Raji (cell line): ENCODE results near the gene FAM107B.

ENCODE experiments used
- POLR2A ChIP-seq: IDR thresholded peaks from 2 replicates; pipeline ENCODE4 v1.6.1; 2011; ENCODE audit warnings: low read depth, low read length, control low read depth; ENCODE audit not compliant: insufficient read depth

The FAM107B gene

GRCh38 chr10:14581553-14582321 lies 193.0 kb downstream of the FAM107B start:
- no peak for TF ChIP-seq POLR2A

- TF ChIP-seq POLR2A: no peak
Observed at GRCh38 chr10:14580671-14581332, 193.9 kb downstream of the FAM107B start.

GRCh38 chr10:14579405-14579804 lies 195.3 kb downstream of the FAM107B start:
- no peak for TF ChIP-seq POLR2A

DNA sequence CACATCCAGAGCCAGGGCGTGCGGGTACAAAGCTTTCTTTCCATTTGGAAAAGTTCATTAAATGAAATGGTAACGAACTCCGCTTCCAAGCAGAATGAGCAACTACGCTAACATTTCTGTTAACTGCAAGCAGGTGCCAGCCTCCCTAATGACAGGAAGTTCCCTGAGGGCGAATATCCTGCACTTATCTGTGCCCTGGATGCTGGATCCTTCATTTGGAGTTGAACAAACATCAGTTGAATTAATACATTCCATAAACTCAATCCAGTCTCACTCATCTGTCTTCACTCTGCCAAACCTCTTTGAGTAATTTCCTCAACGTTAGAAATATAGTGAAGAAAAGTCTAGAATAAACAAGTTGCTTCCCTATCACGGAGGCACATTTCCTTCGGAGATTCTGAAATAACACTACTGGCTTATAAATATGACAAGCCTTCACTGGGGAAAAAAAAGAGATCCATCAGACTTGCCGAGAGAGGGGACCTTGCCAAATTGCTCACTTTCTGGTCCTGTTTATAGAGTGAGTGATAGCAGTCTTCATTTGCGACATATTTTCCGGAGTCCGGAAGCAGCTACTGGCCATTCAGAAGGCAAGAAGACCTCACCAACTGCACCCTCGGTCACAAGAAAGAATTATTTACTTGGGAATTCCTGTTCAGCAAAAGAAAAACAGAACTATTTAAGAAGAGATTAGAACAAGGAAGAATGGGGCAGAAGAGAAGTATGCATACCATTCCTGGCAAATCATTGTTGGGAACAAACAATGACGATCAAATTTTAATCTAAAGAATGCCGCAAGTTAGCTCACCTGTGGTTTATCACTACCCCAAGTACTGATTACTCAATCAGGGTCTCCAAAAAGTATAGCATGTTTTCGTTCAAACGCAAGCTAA lies 196.4 kb downstream of the FAM107B start:
- no peak for TF ChIP-seq POLR2A

GRCh38 chr10:14574885-14575284 lies 199.8 kb downstream of the FAM107B start:
- no peak for TF ChIP-seq POLR2A

GRCh38 chr10:14574291-14574690 lies 200.4 kb downstream of the FAM107B start:
- no peak for TF ChIP-seq POLR2A

DNA sequence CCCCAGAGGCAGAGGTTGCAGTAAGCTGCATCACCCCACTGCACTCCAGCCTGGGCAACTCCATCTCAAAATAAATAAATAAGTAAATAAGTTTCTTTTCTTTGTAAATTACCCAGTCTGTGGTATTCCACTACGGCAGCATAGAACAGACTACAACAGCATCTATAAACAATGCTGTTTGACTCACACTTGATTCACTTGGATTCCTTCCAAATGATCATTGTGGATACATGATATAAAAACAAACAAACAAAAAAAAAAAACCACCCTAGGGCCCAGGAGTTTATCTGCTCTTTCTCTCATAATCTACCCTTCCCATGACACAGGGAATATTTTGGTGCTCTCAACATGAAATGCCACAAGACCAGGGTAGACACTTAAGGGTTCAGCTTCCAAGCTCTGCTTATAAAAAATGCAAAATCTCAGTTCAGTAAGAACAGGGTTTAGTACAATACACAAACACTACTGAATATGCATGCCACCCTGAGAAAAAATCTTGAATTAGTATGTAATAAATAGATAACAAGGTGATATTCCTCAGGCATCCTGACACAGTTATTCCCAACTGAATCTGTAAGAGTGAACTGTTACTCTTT lies 200.9 kb downstream of the FAM107B start:
- TF ChIP-seq POLR2A: no peak

- TF ChIP-seq POLR2A: no peak
Observed at GRCh38 chr10:14572811-14573210, 201.9 kb downstream of the FAM107B start.

- no peak for TF ChIP-seq POLR2A
Observed at GRCh38 chr10:14571866-14572507, 202.7 kb downstream of the FAM107B start.

DNA sequence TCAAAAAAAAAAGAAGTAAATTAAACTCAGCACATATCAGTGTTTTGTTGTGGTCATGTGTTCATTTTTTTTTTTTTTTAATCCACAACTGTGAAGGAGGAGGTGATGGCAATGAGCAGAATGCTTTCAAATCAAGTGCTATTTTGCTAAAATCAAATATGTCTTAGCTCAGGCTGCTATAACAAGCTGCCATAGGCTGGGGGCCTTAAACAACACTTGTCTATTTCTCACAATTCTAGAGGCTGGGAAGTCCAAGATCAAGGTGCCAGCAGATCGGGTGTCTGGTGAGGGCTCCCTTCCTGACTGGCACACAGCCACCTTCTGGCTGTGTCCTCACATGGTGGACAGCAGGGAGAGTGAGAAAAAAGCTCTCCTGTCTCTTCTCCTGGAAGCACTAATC lies 203.9 kb downstream of the FAM107B start:
- no peak for TF ChIP-seq POLR2A

DNA sequence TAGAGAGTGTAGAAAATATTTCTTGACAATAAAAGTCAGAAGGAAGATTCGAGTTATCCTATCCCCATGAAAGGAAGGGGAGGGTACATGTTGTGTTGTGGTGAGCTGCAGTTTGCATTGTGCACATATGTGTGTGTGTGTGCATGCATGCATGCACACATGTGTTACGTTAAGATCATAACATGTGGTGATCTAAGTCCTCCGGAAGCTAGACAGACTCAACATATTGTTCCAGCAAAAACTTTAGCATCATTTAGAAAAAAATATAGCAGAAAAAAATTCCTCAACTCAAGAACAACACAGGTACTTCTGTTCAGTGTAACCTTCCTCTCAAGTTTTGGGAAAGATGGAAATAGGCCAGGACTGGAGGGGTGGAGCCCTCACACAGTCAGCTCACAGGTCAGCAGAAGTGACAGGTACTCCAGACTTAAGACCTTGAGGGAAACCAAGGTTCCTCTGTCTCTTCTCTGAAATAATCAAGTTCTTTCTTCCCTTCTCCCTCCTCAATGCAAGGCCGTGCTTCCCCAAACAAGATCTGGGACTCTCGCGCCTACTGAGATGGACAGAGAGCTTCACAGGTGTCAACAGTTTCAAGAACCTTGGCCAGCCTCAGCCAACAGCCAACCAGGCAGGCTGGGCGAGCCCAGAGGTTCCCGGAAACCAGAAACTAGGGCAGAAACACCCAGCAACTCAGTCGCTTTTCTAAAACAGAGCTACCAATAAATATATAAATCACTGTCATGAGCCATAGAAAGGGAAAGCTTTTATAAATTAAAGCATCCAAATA lies 205.2 kb downstream of the FAM107B start:
- TF ChIP-seq POLR2A: no peak

- no peak for TF ChIP-seq POLR2A
Observed at GRCh38 chr10:14567421-14567820, 207.3 kb downstream of the FAM107B start.

DNA sequence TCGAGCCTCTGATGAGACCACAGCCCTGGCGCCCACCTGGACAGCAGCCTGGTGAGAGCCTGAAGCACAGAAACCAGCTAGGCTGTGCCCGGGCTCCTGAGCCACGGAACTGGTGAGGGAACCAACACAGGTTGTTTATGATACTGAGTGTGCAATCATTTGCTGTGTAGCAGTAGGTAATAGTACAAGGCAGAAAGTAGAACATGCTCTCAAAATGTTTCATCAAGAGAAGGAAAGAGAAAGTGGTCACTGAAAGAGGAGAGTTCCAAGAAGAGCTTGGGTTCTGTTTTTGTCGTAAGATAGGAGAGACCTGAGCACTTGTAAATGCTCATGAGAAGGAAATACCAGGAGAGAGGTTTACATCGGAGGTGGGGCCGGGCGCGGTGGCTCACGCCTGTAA lies 208.2 kb downstream of the FAM107B start:
- TF ChIP-seq POLR2A: no peak

- TF ChIP-seq POLR2A: no peak
Observed at GRCh38 chr10:14565199-14565598, 209.5 kb downstream of the FAM107B start.

DNA sequence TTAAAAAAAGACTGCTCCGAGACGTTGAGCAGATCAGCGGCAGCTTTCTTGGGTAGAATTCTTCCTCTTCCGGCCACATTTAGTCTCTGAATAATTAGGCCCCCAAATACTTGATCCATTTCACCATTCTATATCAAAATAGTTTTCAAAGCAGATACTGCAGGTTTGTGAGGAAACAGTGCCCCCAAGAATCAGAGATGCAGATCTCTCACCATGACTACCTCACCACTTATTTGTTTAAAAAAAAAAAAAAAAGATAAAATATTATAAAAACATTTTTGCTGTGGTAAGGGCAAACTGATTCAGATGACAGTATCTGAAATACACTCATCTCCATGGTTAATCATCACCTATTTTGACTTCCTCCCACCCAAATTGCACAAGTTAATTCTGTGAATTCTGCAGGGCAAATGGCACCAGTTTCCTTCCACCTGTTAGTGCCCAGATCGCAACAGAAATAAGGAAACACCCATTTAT lies 210.4 kb downstream of the FAM107B start:
- TF ChIP-seq POLR2A: no peak
